SK-N-SH treated with all-trans-retinoic acid at 6 μM for 48 hours (cell line): ENCODE data around the gene CRMP1.

Experiments used
- ATAC-seq: fragments of 200-7000 bp; cut with Tn5 transposase; 3 replicates; pipeline ENCODE4 v1.9.1; 2020; ENCODE audit warnings: mild to moderate bottlenecking, moderate library complexity
- ARNTL ChIP-seq: fragments of 450-650 bp; formaldehyde crosslinking; IDR thresholded peaks from 2 replicates; pipeline ENCODE4 v1.5.0; 2020; ENCODE audit warnings: low read depth, mild to moderate bottlenecking, moderate library complexity, borderline replicate concordance
- CREB5 ChIP-seq: fragments of 250-450 bp; sonication (Bioruptor Pico); IDR thresholded peaks from 2 replicates; pipeline ENCODE4 v1.5.1; 2020; ENCODE audit warnings: low read depth, mild to moderate bottlenecking, moderate library complexity
- CSDC2 ChIP-seq: fragments of 250-450 bp; sonication (Bioruptor Pico); IDR thresholded peaks from 2 replicates; pipeline ENCODE4 v1.5.0; 2020; ENCODE audit warnings: mild to moderate bottlenecking, moderate library complexity
- CSRNP3 ChIP-seq: fragments of 250-450 bp; sonication (Bioruptor Pico); IDR thresholded peaks from 2 replicates; pipeline ENCODE4 v1.5.1; 2021; ENCODE audit warnings: mild to moderate bottlenecking, moderate library complexity
- GLIS3 ChIP-seq: fragments of 250-450 bp; sonication (Bioruptor Pico); IDR thresholded peaks from 2 replicates; pipeline ENCODE4 v1.5.0; 2020; ENCODE audit warnings: mild to moderate bottlenecking, moderate library complexity
- ISL1 ChIP-seq: fragments of 250-450 bp; sonication (Bioruptor Pico); IDR thresholded peaks from 2 replicates; pipeline ENCODE4 v2.1.2; 2022; ENCODE audit warnings: mild to moderate bottlenecking, moderate library complexity
- OSR1 ChIP-seq: fragments of 250-450 bp; sonication (Bioruptor Pico); IDR thresholded peaks from 2 replicates; pipeline ENCODE4 v1.8.0; 2022; ENCODE audit warnings: moderate library complexity, mild to moderate bottlenecking, inconsistent platforms
- POU6F1 ChIP-seq: fragments of 250-450 bp; sonication (Bioruptor Pico); IDR thresholded peaks from 2 replicates; pipeline ENCODE4 v1.8.0; 2021; ENCODE audit warnings: low read depth, mild to moderate bottlenecking, moderate library complexity, borderline replicate concordance
- PPARA ChIP-seq: fragments of 250-450 bp; sonication (Bioruptor Pico); IDR thresholded peaks from 2 replicates; pipeline ENCODE4 v1.5.0; 2020; ENCODE audit warnings: mild to moderate bottlenecking, borderline replicate concordance
- RARB ChIP-seq: fragments of 250-450 bp; sonication (Bioruptor Pico); IDR thresholded peaks from 2 replicates; pipeline ENCODE4 v1.8.0; 2021; ENCODE audit warnings: mild to moderate bottlenecking, moderate library complexity
- SNAI2 ChIP-seq: fragments of 250-450 bp; sonication (Bioruptor Pico); IDR thresholded peaks from 2 replicates; pipeline ENCODE4 v1.5.0; 2020; ENCODE audit warnings: mild to moderate bottlenecking, moderate library complexity
- TCF4 ChIP-seq: fragments of 250-450 bp; sonication (Bioruptor Pico); IDR thresholded peaks from 2 replicates; pipeline ENCODE4 v1.8.0; 2021; ENCODE audit warnings: mild to moderate bottlenecking, moderate library complexity, borderline replicate concordance
- TOX ChIP-seq: fragments of 250-450 bp; sonication (Bioruptor Pico); IDR thresholded peaks from 2 replicates; pipeline ENCODE4 v1.8.0; 2021; ENCODE audit warnings: mild to moderate bottlenecking, moderate library complexity, borderline replicate concordance
- ZC3H10 ChIP-seq: fragments of 250-450 bp; sonication (Bioruptor Pico); IDR thresholded peaks from 2 replicates; pipeline ENCODE4 v1.5.1; 2021; ENCODE audit warnings: mild to moderate bottlenecking, moderate library complexity
- ZFP3 ChIP-seq: fragments of 250-450 bp; sonication (Bioruptor Pico); IDR thresholded peaks from 2 replicates; pipeline ENCODE4 v1.5.0; 2020; ENCODE audit warnings: mild to moderate bottlenecking, moderate library complexity
- ZFP30 ChIP-seq: fragments of 450-650 bp; formaldehyde crosslinking; IDR thresholded peaks from 2 replicates; pipeline ENCODE4 v1.5.0; 2022; ENCODE audit warnings: mild to moderate bottlenecking, moderate library complexity
- ZNF565 ChIP-seq: fragments of 450-650 bp; formaldehyde crosslinking; conservative IDR thresholded peaks from 2 replicates; pipeline ENCODE4 v1.5.0; 2020; ENCODE audit warnings: low read depth, mild to moderate bottlenecking, moderate library complexity
- ZNF70 ChIP-seq: fragments of 450-650 bp; formaldehyde crosslinking; IDR thresholded peaks from 2 replicates; pipeline ENCODE4 v1.5.0; 2020; ENCODE audit warnings: mild to moderate bottlenecking, moderate library complexity
- ZNF8 ChIP-seq: fragments of 450-650 bp; formaldehyde crosslinking; IDR thresholded peaks from 2 replicates; pipeline ENCODE4 v1.5.0; 2020; ENCODE audit warnings: mild to moderate bottlenecking, moderate library complexity
- TF ChIP-seq, protein P1 (sequence below): fragments of 250-450 bp; sonication (Bioruptor Pico); IDR thresholded peaks from 2 replicates; pipeline ENCODE4 v1.5.0; 2020; ENCODE audit warnings: mild to moderate bottlenecking, moderate library complexity

The CRMP1 gene

DNA sequence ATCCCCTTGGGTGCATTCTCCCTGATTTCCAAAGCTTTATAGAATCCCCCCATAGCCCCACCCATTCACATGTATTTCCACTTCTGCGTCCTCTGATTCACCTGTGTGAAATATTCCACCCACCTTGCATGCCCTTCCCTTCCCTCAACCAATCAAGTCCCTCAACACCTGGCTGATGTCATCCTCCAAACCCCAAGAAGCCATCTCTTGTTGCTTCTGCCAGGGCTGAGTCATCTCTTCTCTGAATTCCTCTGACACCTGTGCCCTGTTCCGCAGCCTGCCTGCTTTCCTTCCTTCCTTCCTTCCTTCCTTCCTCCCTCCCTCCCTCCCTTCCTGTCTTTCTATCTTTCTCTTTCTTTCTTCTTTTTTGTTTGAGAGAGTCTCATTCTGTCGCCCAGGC lies 9.9 kb downstream of the CRMP1 start:
- TF ChIP-seq ZNF8, result no peak
- TF ChIP-seq GLIS3 (CRISPR knock-in tag), result no peak
- TF ChIP-seq TOX, result no peak
- TF ChIP-seq ZFP3 (CRISPR knock-in tag), result no peak
- no peak for TF ChIP-seq ISL1 (CRISPR knock-in tag)
- no peak for TF ChIP-seq ARNTL (CRISPR knock-in tag)
- no peak for TF ChIP-seq OSR1 (CRISPR knock-in tag)
- TF ChIP-seq TCF4 (CRISPR knock-in tag), result no peak
- TF ChIP-seq ZNF565 (CRISPR knock-in tag), result no peak
- TF ChIP-seq CSRNP3 (CRISPR knock-in tag), result no peak
- no peak for TF ChIP-seq ZNF70 (CRISPR knock-in tag)
- TF ChIP-seq CREB5 (CRISPR knock-in tag), result no peak
- no peak for TF ChIP-seq POU6F1 (CRISPR knock-in tag)
- TF ChIP-seq ZC3H10, result no peak
- TF ChIP-seq, protein P1, sequence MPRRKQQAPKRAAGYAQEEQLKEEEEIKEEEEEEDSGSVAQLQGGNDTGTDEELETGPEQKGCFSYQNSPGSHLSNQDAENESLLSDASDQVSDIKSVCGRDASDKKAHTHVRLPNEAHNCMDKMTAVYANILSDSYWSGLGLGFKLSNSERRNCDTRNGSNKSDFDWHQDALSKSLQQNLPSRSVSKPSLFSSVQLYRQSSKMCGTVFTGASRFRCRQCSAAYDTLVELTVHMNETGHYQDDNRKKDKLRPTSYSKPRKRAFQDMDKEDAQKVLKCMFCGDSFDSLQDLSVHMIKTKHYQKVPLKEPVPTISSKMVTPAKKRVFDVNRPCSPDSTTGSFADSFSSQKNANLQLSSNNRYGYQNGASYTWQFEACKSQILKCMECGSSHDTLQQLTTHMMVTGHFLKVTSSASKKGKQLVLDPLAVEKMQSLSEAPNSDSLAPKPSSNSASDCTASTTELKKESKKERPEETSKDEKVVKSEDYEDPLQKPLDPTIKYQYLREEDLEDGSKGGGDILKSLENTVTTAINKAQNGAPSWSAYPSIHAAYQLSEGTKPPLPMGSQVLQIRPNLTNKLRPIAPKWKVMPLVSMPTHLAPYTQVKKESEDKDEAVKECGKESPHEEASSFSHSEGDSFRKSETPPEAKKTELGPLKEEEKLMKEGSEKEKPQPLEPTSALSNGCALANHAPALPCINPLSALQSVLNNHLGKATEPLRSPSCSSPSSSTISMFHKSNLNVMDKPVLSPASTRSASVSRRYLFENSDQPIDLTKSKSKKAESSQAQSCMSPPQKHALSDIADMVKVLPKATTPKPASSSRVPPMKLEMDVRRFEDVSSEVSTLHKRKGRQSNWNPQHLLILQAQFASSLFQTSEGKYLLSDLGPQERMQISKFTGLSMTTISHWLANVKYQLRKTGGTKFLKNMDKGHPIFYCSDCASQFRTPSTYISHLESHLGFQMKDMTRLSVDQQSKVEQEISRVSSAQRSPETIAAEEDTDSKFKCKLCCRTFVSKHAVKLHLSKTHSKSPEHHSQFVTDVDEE (CRISPR knock-in tag), result no peak
- no peak for TF ChIP-seq SNAI2 (CRISPR knock-in tag)
- no peak for TF ChIP-seq RARB (CRISPR knock-in tag)
- no peak for TF ChIP-seq ZFP30 (CRISPR knock-in tag)
- no peak for ATAC-seq

- TF ChIP-seq ISL1 (CRISPR knock-in tag) (no peak), ZNF8 (no peak), OSR1 (CRISPR knock-in tag) (no peak), CSRNP3 (CRISPR knock-in tag) (no peak), GLIS3 (CRISPR knock-in tag) (no peak), CSDC2 (CRISPR knock-in tag) (no peak), ZC3H10 (no peak), ZFP30 (CRISPR knock-in tag) (no peak), ZNF565 (CRISPR knock-in tag) (no peak), ARNTL (CRISPR knock-in tag) (no peak), TOX (no peak), PPARA (no peak), ZNF70 (CRISPR knock-in tag) (no peak), CREB5 (CRISPR knock-in tag) (no peak), TCF4 (CRISPR knock-in tag) (no peak), ZFP3 (CRISPR knock-in tag) (no peak), RARB (CRISPR knock-in tag) (no peak)
- TF ChIP-seq, protein P1 (CRISPR knock-in tag), result no peak
- TF ChIP-seq, all 23 proteins: peak for 0
- no peak for ATAC-seq
These were observed 11.5 kb downstream of the CRMP1 start for GRCh38 chr4:5881340-5881739.
